ENCODE data around the gene CALHM1. TPM values are rescaled to one million over a fixed set of nuclear protein-coding genes. Genes with fewer than 3 reads are reported as not detected.

CALHM1 gene
- total RNA-seq, 1 donor from 2014 or later, result not detected

- Histone ChIP-seq H3K36me3 (ENCODE audit: control insufficient read depth, insufficient read depth, low read length) (no peaks in the 10 kb centered on the region), H3K4me3 (ENCODE audit: low read depth, low read length) (no peak overlapping the region), H3K27me3 (ENCODE audit: control insufficient read depth, insufficient read depth, low read length) (peaks cover 5% of the 10 kb centered on the region)
- DNase-seq (ENCODE audit: low read depth), result no peak
- no peak for TF ChIP-seq CTCF (IDR thresholded peaks at IDR 0.05; ENCODE audit: insufficient read depth, low read length, poor library complexity, severe bottlenecking)
Observed at GRCh38 chr10:103456074-103456660, 2.5 kb downstream of the CALHM1 start.

- H3K27me3 ChIP-seq (ENCODE audit: control insufficient read depth, insufficient read depth, low read length), result peaks cover 3% of the 10 kb centered on the region
- TF ChIP-seq CTCF (IDR thresholded peaks at IDR 0.05; ENCODE audit: insufficient read depth, low read length, poor library complexity, severe bottlenecking), result no peak
- no peak overlapping the region for H3K4me3 ChIP-seq (ENCODE audit: low read depth, low read length)
- no peaks in the 10 kb centered on the region for H3K36me3 ChIP-seq (ENCODE audit: control insufficient read depth, insufficient read depth, low read length)
- no peak for DNase-seq (ENCODE audit: low read depth)
Observed at GRCh38 chr10:103455235-103455634, 3.5 kb downstream of the CALHM1 start.

GRCh38 chr10:103454026-103454425 lies 4.7 kb downstream of the CALHM1 start:
- no peaks in the 10 kb centered on the region for H3K27me3 ChIP-seq (ENCODE audit: control insufficient read depth, insufficient read depth, low read length)
- H3K36me3 ChIP-seq (ENCODE audit: control insufficient read depth, insufficient read depth, low read length), result peaks cover 2% of the 10 kb centered on the region
- H3K4me3 ChIP-seq (ENCODE audit: low read depth, low read length), result no peak overlapping the region
- no peak for TF ChIP-seq CTCF (IDR thresholded peaks at IDR 0.05; ENCODE audit: insufficient read depth, low read length, poor library complexity, severe bottlenecking)
- DNase-seq (ENCODE audit: low read depth), result no peak

- Histone ChIP-seq H3K36me3 (ENCODE audit: control insufficient read depth, insufficient read depth, low read length) (peaks cover 2% of the 10 kb centered on the region), H3K4me3 (ENCODE audit: low read depth, low read length) (peak overlapping the region; percentile 31), H3K27me3 (ENCODE audit: control insufficient read depth, insufficient read depth, low read length) (no peaks in the 10 kb centered on the region)
- DNase-seq (ENCODE audit: low read depth), result no peak
- no peak for TF ChIP-seq CTCF (IDR thresholded peaks at IDR 0.05; ENCODE audit: insufficient read depth, low read length, poor library complexity, severe bottlenecking)
Observed at GRCh38 chr10:103452506-103453230, 6.0 kb downstream of the CALHM1 start.

DNA sequence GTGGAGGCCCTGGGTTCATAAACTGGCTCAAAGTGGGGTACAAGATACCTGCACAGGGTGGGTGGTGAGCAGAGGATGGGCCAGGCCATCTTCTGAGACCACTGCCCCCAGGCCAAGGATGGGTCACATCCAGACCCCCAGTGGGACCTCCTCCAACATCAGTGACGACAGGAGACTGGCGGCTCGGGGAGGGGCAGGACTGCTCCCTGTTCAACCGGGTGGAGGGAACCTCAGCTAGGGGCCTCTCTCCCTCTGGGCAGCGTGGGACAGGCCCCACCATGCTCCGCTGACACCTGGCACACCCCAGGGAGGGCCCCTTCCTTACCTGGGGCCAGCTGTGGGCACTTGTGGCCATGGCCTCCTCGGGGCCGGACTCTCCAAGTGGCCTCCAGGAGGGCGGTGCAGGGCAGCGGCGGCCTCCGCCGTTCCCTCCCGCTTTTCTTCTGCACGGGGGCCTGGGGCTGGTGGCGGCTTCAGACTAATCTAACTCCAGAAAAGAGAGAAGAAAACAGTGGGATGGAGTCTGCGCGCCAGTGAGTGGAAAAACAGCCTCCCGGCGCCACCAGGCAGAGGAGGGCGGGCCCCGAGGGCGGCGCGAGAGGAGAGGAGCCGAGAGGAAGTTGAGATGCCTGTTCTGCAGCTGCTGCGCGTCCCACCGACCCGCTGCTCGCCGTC lies 6.7 kb downstream of the CALHM1 start, which contains the start of gene CALHM2:
TSS of gene CALHM2 (minus strand) at position 540 of the 675 bp plus-strand sequence. CDS start 2,429 bp downstream, outside the sequence.
- H3K4me3 ChIP-seq (ENCODE audit: low read depth, low read length), result peak within 1 kb of the TSS; percentile 31
- H3K36me3 ChIP-seq (ENCODE audit: control insufficient read depth, insufficient read depth, low read length), result peaks cover 2% of the 10 kb centered on the region
- DNase-seq (ENCODE audit: low read depth), result no peak
- no peak for TF ChIP-seq CTCF (IDR thresholded peaks at IDR 0.05; ENCODE audit: insufficient read depth, low read length, poor library complexity, severe bottlenecking)
- H3K27me3 ChIP-seq (ENCODE audit: control insufficient read depth, insufficient read depth, low read length), result no peaks in the 10 kb centered on the region
